Nephron progenitor cell (in vitro differentiated cells): ENCODE results near the gene MCTP2.
A peak's percentile ranks its signal among the peaks of the same experiment; 100 is the strongest.

ENCODE experiments used
- DNase-seq: peaks from one replicate; pipeline ENCODE4 v3.0.0; 2021
- H3K27ac Mint-ChIP-seq: 2 replicates; pipeline ENCODE4 v1.8.0; 2021; ENCODE audit warnings: mild to moderate bottlenecking, moderate library complexity, mixed read lengths
- H3K27me3 Mint-ChIP-seq: 2 replicates; pipeline ENCODE4 v1.8.0; 2021; ENCODE audit warnings: mild to moderate bottlenecking, low read depth, mixed read lengths; ENCODE audit not compliant: poor library complexity
- H3K36me3 Mint-ChIP-seq: 2 replicates; pipeline ENCODE4 v1.8.0; 2021; ENCODE audit warnings: low read depth, mixed read lengths
- H3K4me1 Mint-ChIP-seq: 2 replicates; pipeline ENCODE4 v1.8.0; 2021; ENCODE audit warnings: mixed read lengths
- H3K4me3 Mint-ChIP-seq: 2 replicates; pipeline ENCODE4 v1.8.0; 2021; ENCODE audit warnings: mild to moderate bottlenecking, moderate library complexity, mixed read lengths
- H3K9me3 Mint-ChIP-seq: 2 replicates; pipeline ENCODE4 v1.8.0; 2021; ENCODE audit warnings: mild to moderate bottlenecking, moderate library complexity, mixed read lengths
- CTCF ChIP-seq: fragments of 200-600 bp; sonication (generic); IDR thresholded peaks from 2 replicates; pipeline ENCODE4 v1.5.0; 2021; ENCODE audit warnings: antibody characterized with exemption

MCTP2 gene

GRCh38 chr15:94196531-94196930, 34.8 kb upstream of the MCTP2 start:
- peaks cover 8% of the 10 kb centered on the region for H3K27me3 Mint-ChIP-seq
- H3K4me1 Mint-ChIP-seq, result peaks cover 5% of the 10 kb centered on the region
- H3K9me3 Mint-ChIP-seq, result no peaks in the 10 kb centered on the region
- H3K4me3 Mint-ChIP-seq, result no peak overlapping the region
- no peak overlapping the region for H3K27ac Mint-ChIP-seq
- TF ChIP-seq CTCF, result no peak
- no peak for DNase-seq
- H3K36me3 Mint-ChIP-seq, result no peaks in the 10 kb centered on the region

GRCh38 chr15:94198633-94199032, 32.7 kb upstream of the MCTP2 start:
- no peaks in the 10 kb centered on the region for H3K36me3 Mint-ChIP-seq
- peaks cover 3% of the 10 kb centered on the region for H3K9me3 Mint-ChIP-seq
- H3K4me3 Mint-ChIP-seq, result no peak overlapping the region
- no peak for DNase-seq
- H3K4me1 Mint-ChIP-seq, result peaks cover 20% of the 10 kb centered on the region
- peaks cover 8% of the 10 kb centered on the region for H3K27me3 Mint-ChIP-seq
- no peak for TF ChIP-seq CTCF
- H3K27ac Mint-ChIP-seq, result no peak overlapping the region

GRCh38 chr15:94199725-94200124, 31.6 kb upstream of the MCTP2 start:
- Mint-ChIP-seq H3K9me3 (peaks cover 3% of the 10 kb centered on the region), H3K4me1 (peaks cover 23% of the 10 kb centered on the region), H3K27me3 (peaks cover 8% of the 10 kb centered on the region), H3K4me3 (no peak overlapping the region), H3K36me3 (no peaks in the 10 kb centered on the region), H3K27ac (no peak overlapping the region)
- TF ChIP-seq CTCF, result no peak
- DNase-seq, result no peak

GRCh38 chr15:94203306-94203705, 28.1 kb upstream of the MCTP2 start:
- no peak for TF ChIP-seq CTCF
- H3K27me3 Mint-ChIP-seq, result peaks cover 3% of the 10 kb centered on the region
- peaks cover 13% of the 10 kb centered on the region for H3K9me3 Mint-ChIP-seq
- no peak overlapping the region for H3K4me3 Mint-ChIP-seq
- DNase-seq, result no peak
- H3K36me3 Mint-ChIP-seq, result no peaks in the 10 kb centered on the region
- H3K27ac Mint-ChIP-seq, result peak overlapping the region; percentile 26
- peaks cover 23% of the 10 kb centered on the region for H3K4me1 Mint-ChIP-seq

GRCh38 chr15:94205366-94205765, 26.0 kb upstream of the MCTP2 start:
- Mint-ChIP-seq H3K9me3 (peaks cover 18% of the 10 kb centered on the region), H3K36me3 (no peaks in the 10 kb centered on the region), H3K27me3 (no peaks in the 10 kb centered on the region), H3K4me3 (no peak overlapping the region), H3K27ac (no peak overlapping the region), H3K4me1 (peaks cover 23% of the 10 kb centered on the region)
- DNase-seq, result no peak
- no peak for TF ChIP-seq CTCF

GRCh38 chr15:94206463-94207167, 24.7 kb upstream of the MCTP2 start:
- H3K4me1 Mint-ChIP-seq, result peaks cover 18% of the 10 kb centered on the region
- DNase-seq, result no peak
- H3K36me3 Mint-ChIP-seq, result no peaks in the 10 kb centered on the region

More at GRCh38 chr15:94206463-94207167, 24.7 kb upstream of the MCTP2 start:
- Mint-ChIP-seq H3K9me3 (peaks cover 17% of the 10 kb centered on the region), H3K27ac (no peak overlapping the region), H3K27me3 (no peaks in the 10 kb centered on the region), H3K4me3 (no peak overlapping the region)
- TF ChIP-seq CTCF, result no peak
